HG03378 (cell line): ENCODE measurements around the gene TRMT2A.

ENCODE experiments used
- ATAC-seq: cut with Tn5 transposase; IDR thresholded peaks from one replicate; pipeline ENCODE4 v1.9.1; 2021; ENCODE audit warnings: mild to moderate bottlenecking, moderate library complexity; ENCODE audit not compliant: unreplicated experiment

Gene TRMT2A

GRCh38 chr22:20066617-20067383 lies 50.2 kb downstream of the TRMT2A start:
- ATAC-seq = no peak

- ATAC-seq = no peak
Measured at GRCh38 chr22:20065896-20066616, 51.0 kb downstream of the TRMT2A start.

GRCh38 chr22:20064545-20065262 lies 52.3 kb downstream of the TRMT2A start:
- ATAC-seq = no peak

- ATAC-seq = no peak
Measured at GRCh38 chr22:20064140-20064480, 52.9 kb downstream of the TRMT2A start.

- no peak for ATAC-seq
Measured at GRCh38 chr22:20063271-20064139, 53.5 kb downstream of the TRMT2A start.

GRCh38 chr22:20062766-20063083 lies 54.3 kb downstream of the TRMT2A start:
- no peak for ATAC-seq

- no peak for ATAC-seq
Measured at GRCh38 chr22:20062043-20062765, 54.8 kb downstream of the TRMT2A start.
